ENCODE results near the gene ZNF789.

Gene ZNF789

GRCh38 chr7:99448855-99449254 is 23.8 kb upstream of the ZNF789 start:
- H3K4me3 ChIP-seq (ENCODE audit: low read length in 2 of 2): no peak overlapping the region
- DNase-seq (ENCODE audit: low spot score): no peak
- H3K4ac ChIP-seq (ENCODE audit: low read length): no peak overlapping the region
- H3K4me1 ChIP-seq (ENCODE audit: control insufficient read depth in 2 of 2, insufficient read depth in 1 of 2, low read depth in 1 of 2, low read length in 2 of 2): no peaks in the 10 kb centered on the region
- no peak overlapping the region for H3K27ac ChIP-seq (replicated peaks; ENCODE audit: low read length)
- H4K91ac ChIP-seq (ENCODE audit: low read depth, low read length, poor library complexity): no peak overlapping the region
- no peak overlapping the region for H3K4me2 ChIP-seq (ENCODE audit: insufficient read depth, low read length, poor library complexity, severe bottlenecking)
- H2BK120ac ChIP-seq (ENCODE audit: low read depth, low read length): no peak overlapping the region
- H2AFZ ChIP-seq (ENCODE audit: low read length): no peak overlapping the region
- no peaks in the 10 kb centered on the region for H3K9me3 ChIP-seq (replicated peaks in 1 of 2; ENCODE audit: control insufficient read depth in 2 of 2, insufficient read depth in 1 of 2, low read depth in 1 of 2, low read length in 2 of 2)
- no peak overlapping the region for H2BK12ac ChIP-seq (ENCODE audit: low read length)
- H2BK15ac ChIP-seq (ENCODE audit: low read length): no peak overlapping the region
- H3K23ac ChIP-seq (ENCODE audit: low read depth, low read length, poor library complexity): no peak overlapping the region
- H3K14ac ChIP-seq (ENCODE audit: low read length): no peak overlapping the region
- H3K36me3 ChIP-seq (replicated peaks in 1 of 2; ENCODE audit: control insufficient read depth in 2 of 2, insufficient read depth in 2 of 2, low read length in 2 of 2): peaks cover 72 to 97% of the 10 kb centered on the region in 2 donors
- H3K18ac ChIP-seq (ENCODE audit: low read length): no peak overlapping the region
- H3K27me3 ChIP-seq (ENCODE audit: control insufficient read depth in 3 of 3, insufficient read depth in 3 of 3, low read depth in 1 of 3, low read length in 3 of 3): no peaks in the 10 kb centered on the region
- no peak overlapping the region for H2AK5ac ChIP-seq (ENCODE audit: low read depth, low read length)
- H4K8ac ChIP-seq (ENCODE audit: low read depth, low read length): no peak overlapping the region
- H3K9ac ChIP-seq (ENCODE audit: low read depth, low read length, poor library complexity): peak overlapping the region; percentile 30
- peaks cover 10% of the 10 kb centered on the region for H3K79me1 ChIP-seq (ENCODE audit: low read depth, low read length)
- no peak overlapping the region for H2BK5ac ChIP-seq (ENCODE audit: low read length)
- WGBS, 2 donors (ENCODE audit: extremely low coverage in 2 of 2, insufficient read length in 2 of 2, insufficient replicate concordance in 1 of 2): no CpG with 5 or more reads among the region's 10 CpGs

- H3K79me1 ChIP-seq (ENCODE audit: low read depth, low read length): peaks cover 10% of the 10 kb centered on the region
- H3K9ac ChIP-seq (ENCODE audit: low read depth, low read length, poor library complexity): no peak overlapping the region
- H4K8ac ChIP-seq (ENCODE audit: low read depth, low read length): no peak overlapping the region
- no peaks in the 10 kb centered on the region for H3K9me3 ChIP-seq (replicated peaks in 1 of 2; ENCODE audit: control insufficient read depth in 2 of 2, insufficient read depth in 1 of 2, low read depth in 1 of 2, low read length in 2 of 2)
- H2BK12ac ChIP-seq (ENCODE audit: low read length): no peak overlapping the region
- H3K4me1 ChIP-seq (ENCODE audit: control insufficient read depth in 2 of 2, insufficient read depth in 1 of 2, low read depth in 1 of 2, low read length in 2 of 2): no peaks in the 10 kb centered on the region
- no peak overlapping the region for H2BK15ac ChIP-seq (ENCODE audit: low read length)
- no peak overlapping the region for H2AFZ ChIP-seq (ENCODE audit: low read length)
- no peak overlapping the region for H3K4ac ChIP-seq (ENCODE audit: low read length)
- no peak for DNase-seq (ENCODE audit: low spot score)
- H2AK5ac ChIP-seq (ENCODE audit: low read depth, low read length): no peak overlapping the region
- no peak overlapping the region for H4K91ac ChIP-seq (ENCODE audit: low read depth, low read length, poor library complexity)
- H3K36me3 ChIP-seq (replicated peaks in 1 of 2; ENCODE audit: control insufficient read depth in 2 of 2, insufficient read depth in 2 of 2, low read length in 2 of 2): peaks cover 75 to 97% of the 10 kb centered on the region in 2 donors
- peak overlapping the region in 1 of 2 donors; percentile 3 for H3K4me3 ChIP-seq (ENCODE audit: low read length in 2 of 2)
- no peak overlapping the region for H2BK120ac ChIP-seq (ENCODE audit: low read depth, low read length)
- no peak overlapping the region for H3K18ac ChIP-seq (ENCODE audit: low read length)
- H2BK5ac ChIP-seq (ENCODE audit: low read length): no peak overlapping the region
- no peak overlapping the region for H3K14ac ChIP-seq (ENCODE audit: low read length)
- H3K23ac ChIP-seq (ENCODE audit: low read depth, low read length, poor library complexity): no peak overlapping the region
- H3K27me3 ChIP-seq (ENCODE audit: control insufficient read depth in 3 of 3, insufficient read depth in 3 of 3, low read depth in 1 of 3, low read length in 3 of 3): no peaks in the 10 kb centered on the region
- no peak overlapping the region for H3K27ac ChIP-seq (replicated peaks; ENCODE audit: low read length)
- no peak overlapping the region for H3K4me2 ChIP-seq (ENCODE audit: insufficient read depth, low read length, poor library complexity, severe bottlenecking)
- no CpG with 5 or more reads among the region's 5 CpGs for WGBS, 2 donors (ENCODE audit: extremely low coverage in 2 of 2, insufficient read length in 2 of 2, insufficient replicate concordance in 1 of 2)
Measured at GRCh38 chr7:99449326-99449725, 23.4 kb upstream of the ZNF789 start.

GRCh38 chr7:99451936-99452335 is 20.8 kb upstream of the ZNF789 start:
- H3K4me3 ChIP-seq (ENCODE audit: low read length in 2 of 2): no peak overlapping the region
- peak overlapping the region; percentile 48 for H3K23ac ChIP-seq (ENCODE audit: low read depth, low read length, poor library complexity)
- H4K91ac ChIP-seq (ENCODE audit: low read depth, low read length, poor library complexity): no peak overlapping the region
- H3K79me1 ChIP-seq (ENCODE audit: low read depth, low read length): peaks cover 10% of the 10 kb centered on the region
- peaks cover 79 to 99% of the 10 kb centered on the region in 2 donors for H3K36me3 ChIP-seq (replicated peaks in 1 of 2; ENCODE audit: control insufficient read depth in 2 of 2, insufficient read depth in 2 of 2, low read length in 2 of 2)
- H3K27me3 ChIP-seq (ENCODE audit: control insufficient read depth in 3 of 3, insufficient read depth in 3 of 3, low read depth in 1 of 3, low read length in 3 of 3): no peaks in the 10 kb centered on the region
- H3K4me2 ChIP-seq (ENCODE audit: insufficient read depth, low read length, poor library complexity, severe bottlenecking): no peak overlapping the region
- no peak overlapping the region for H2AK5ac ChIP-seq (ENCODE audit: low read depth, low read length)
- H2BK15ac ChIP-seq (ENCODE audit: low read length): no peak overlapping the region
- H2BK120ac ChIP-seq (ENCODE audit: low read depth, low read length): no peak overlapping the region
- no peak overlapping the region for H3K9ac ChIP-seq (ENCODE audit: low read depth, low read length, poor library complexity)
- DNase-seq (ENCODE audit: low spot score): no peak
- no peak overlapping the region for H3K14ac ChIP-seq (ENCODE audit: low read length)
- H3K18ac ChIP-seq (ENCODE audit: low read length): no peak overlapping the region
- no peaks in the 10 kb centered on the region for H3K9me3 ChIP-seq (replicated peaks in 1 of 2; ENCODE audit: control insufficient read depth in 2 of 2, insufficient read depth in 1 of 2, low read depth in 1 of 2, low read length in 2 of 2)
- H4K8ac ChIP-seq (ENCODE audit: low read depth, low read length): no peak overlapping the region
- H3K27ac ChIP-seq (replicated peaks; ENCODE audit: low read length): no peak overlapping the region
- no peak overlapping the region for H2AFZ ChIP-seq (ENCODE audit: low read length)
- WGBS, 2 donors (ENCODE audit: extremely low coverage in 2 of 2, insufficient read length in 2 of 2, insufficient replicate concordance in 1 of 2): no CpG with 5 or more reads among the region's 8 CpGs
- no peak overlapping the region for H2BK5ac ChIP-seq (ENCODE audit: low read length)
- no peak overlapping the region for H3K4ac ChIP-seq (ENCODE audit: low read length)
- no peaks in the 10 kb centered on the region for H3K4me1 ChIP-seq (ENCODE audit: control insufficient read depth in 2 of 2, insufficient read depth in 1 of 2, low read depth in 1 of 2, low read length in 2 of 2)
- no peak overlapping the region for H2BK12ac ChIP-seq (ENCODE audit: low read length)

GRCh38 chr7:99452541-99452940 is 20.1 kb upstream of the ZNF789 start:
- no peaks in the 10 kb centered on the region for H3K27me3 ChIP-seq (ENCODE audit: control insufficient read depth in 3 of 3, insufficient read depth in 3 of 3, low read depth in 1 of 3, low read length in 3 of 3)
- H2AK5ac ChIP-seq (ENCODE audit: low read depth, low read length): no peak overlapping the region
- peaks cover 13% of the 10 kb centered on the region for H3K79me1 ChIP-seq (ENCODE audit: low read depth, low read length)
- H3K4me3 ChIP-seq (ENCODE audit: low read length in 2 of 2): no peak overlapping the region
- no peak overlapping the region for H3K4ac ChIP-seq (ENCODE audit: low read length)
- no peak overlapping the region for H2BK120ac ChIP-seq (ENCODE audit: low read depth, low read length)
- H3K9me3 ChIP-seq (replicated peaks in 1 of 2; ENCODE audit: control insufficient read depth in 2 of 2, insufficient read depth in 1 of 2, low read depth in 1 of 2, low read length in 2 of 2): no peaks in the 10 kb centered on the region
- H3K9ac ChIP-seq (ENCODE audit: low read depth, low read length, poor library complexity): no peak overlapping the region
- H2BK5ac ChIP-seq (ENCODE audit: low read length): no peak overlapping the region
- H3K36me3 ChIP-seq (replicated peaks in 1 of 2; ENCODE audit: control insufficient read depth in 2 of 2, insufficient read depth in 2 of 2, low read length in 2 of 2): peaks cover 84 to 99% of the 10 kb centered on the region in 2 donors
- H2BK15ac ChIP-seq (ENCODE audit: low read length): no peak overlapping the region
- no peak overlapping the region for H2AFZ ChIP-seq (ENCODE audit: low read length)
- no peak overlapping the region for H3K18ac ChIP-seq (ENCODE audit: low read length)
- no peak overlapping the region for H3K4me2 ChIP-seq (ENCODE audit: insufficient read depth, low read length, poor library complexity, severe bottlenecking)
- no peak for DNase-seq (ENCODE audit: low spot score)
- no peak overlapping the region for H4K8ac ChIP-seq (ENCODE audit: low read depth, low read length)
- no peak overlapping the region for H3K27ac ChIP-seq (replicated peaks; ENCODE audit: low read length)
- H2BK12ac ChIP-seq (ENCODE audit: low read length): no peak overlapping the region
- H3K23ac ChIP-seq (ENCODE audit: low read depth, low read length, poor library complexity): peak overlapping the region; percentile 48
- no peaks in the 10 kb centered on the region for H3K4me1 ChIP-seq (ENCODE audit: control insufficient read depth in 2 of 2, insufficient read depth in 1 of 2, low read depth in 1 of 2, low read length in 2 of 2)
- H4K91ac ChIP-seq (ENCODE audit: low read depth, low read length, poor library complexity): no peak overlapping the region
- WGBS, 2 donors (ENCODE audit: extremely low coverage in 2 of 2, insufficient read length in 2 of 2, insufficient replicate concordance in 1 of 2): no CpG with 5 or more reads among the region's 13 CpGs
- no peak overlapping the region for H3K14ac ChIP-seq (ENCODE audit: low read length)
